HCT116 (cell line): ENCODE measurements around the gene ENOSF1. TPM values are rescaled to one million over a fixed set of nuclear protein-coding genes. Genes with fewer than 3 reads are reported as not detected.

Source experiments
- ATAC-seq: fragments of 200-7000 bp; cut with Tn5 transposase; 2 replicates; pipeline ENCODE4 v1.9.1; 2020; ENCODE audit warnings: mild to moderate bottlenecking, moderate library complexity
- BruUV-seq: library from RNA; stranded (reverse); fragments of 400-500 nt; replicated peaks from 2 replicates; lab custom pipeline; 2021; lab: Mats Ljungman, UMichigan
- CTCF ChIA-PET: fragments of 300-600 bp; sonication (Branson Sonifier 250); formaldehyde crosslinking; loops from one replicate; lab custom pipeline; 2021; ENCODE audit warnings: antibody characterized with exemption; lab: Charles Lee
- POLR2A ChIA-PET: fragments of 300-600, 350-600 bp; sonication (Branson Sonifier 250); formaldehyde crosslinking; loops from one replicate; lab custom pipeline; 2021; ENCODE audit warnings: antibody characterized with exemption; lab: Charles Lee
- RAD21 ChIA-PET, 2 experiments: fragments of 300-600 bp; sonication (Branson Sonifier 250); formaldehyde crosslinking; loops; one replicate each; lab custom pipeline; 2023; ENCODE audit warnings: low total read pairs in 2 of 2; ENCODE audit not compliant: uncharacterized antibody in 2 of 2, unreplicated experiment in 2 of 2, low non-redundant PET in 1 of 2; lab: Charles Lee
- DNase-seq: peaks from one replicate; pipeline ENCODE4 v3.0.0-alpha.2; 2010; ENCODE audit warnings: low read depth, low spot score
- H2AFZ ChIP-seq: fragments of 200-600 bp; shearing (Covaris generic), sonication (generic); 2 replicates; pipeline ENCODE4 v1.6.1; 2017; ENCODE audit warnings: low read depth, mixed run types, mixed read lengths, antibody characterized with exemption, low read length; ENCODE audit not compliant: poor library complexity, severe bottlenecking
- H3K27ac ChIP-seq: 2 replicates; pipeline ENCODE4 v1.5.1; 2012; ENCODE audit warnings: low read depth, low read length
- H3K27me3 ChIP-seq: fragments of 200-600 bp; sonication (generic); 2 replicates; pipeline ENCODE4 v1.6.1; 2016; ENCODE audit warnings: mixed run types, low read length, mixed read lengths; ENCODE audit not compliant: insufficient read depth
- H3K36me3 ChIP-seq, 2 experiments: fragments of 200-500 bp in 1 of 2; fragments of 200-600 bp in 1 of 2; sonication (Bioruptor generic) in 1 of 2; sonication (generic) in 1 of 2; 2 replicates each; pipeline versions ENCODE4 v1.5.1 to v1.6.1; 2014 to 2016; ENCODE audit warnings: low read length in 2 of 2, inconsistent platforms in 1 of 2, mixed read lengths in 1 of 2, mixed run types in 1 of 2; ENCODE audit not compliant: insufficient read depth in 2 of 2, control insufficient read depth in 1 of 2
- H3K4me1 ChIP-seq, 2 experiments: fragments of 200-600 bp in 1 of 2; sonication (generic) in 1 of 2; 2 replicates each; pipeline versions ENCODE4 v1.5.1 to v1.6.1; 2012 to 2017; ENCODE audit warnings: low read length in 2 of 2, inconsistent platforms in 1 of 2, mild to moderate bottlenecking in 1 of 2, mixed read lengths in 1 of 2, mixed run types in 1 of 2, moderate library complexity in 1 of 2; ENCODE audit not compliant: insufficient read depth in 2 of 2, control insufficient read depth in 1 of 2
- H3K4me2 ChIP-seq: fragments of 200-600 bp; sonication (generic); 2 replicates; pipeline ENCODE4 v1.6.1; 2017; ENCODE audit warnings: mixed run types, low read length, mixed read lengths
- H3K4me3 ChIP-seq, 2 experiments: fragments of 200-600 bp in 1 of 2; sonication (generic) in 1 of 2; replicated peaks in 1 of 2; 2 replicates each; pipeline ENCODE4 v1.5.1; 2011 to 2016; ENCODE audit warnings: low read length in 2 of 2, control low read depth in 1 of 2, low read depth in 1 of 2, mild to moderate bottlenecking in 1 of 2, mixed read lengths in 1 of 2, mixed run types in 1 of 2
- H3K79me2 ChIP-seq: fragments of 200-600 bp; sonication (generic); 2 replicates; pipeline ENCODE4 v1.6.1; 2017; ENCODE audit warnings: mild to moderate bottlenecking, mixed run types, low read length, moderate library complexity, mixed read lengths; ENCODE audit not compliant: insufficient read depth
- H3K9ac ChIP-seq: fragments of 200-600 bp; sonication (generic); 2 replicates; pipeline ENCODE4 v1.6.1; 2016; ENCODE audit warnings: low read length, mixed read lengths
- H3K9me2 ChIP-seq: fragments of 200-600 bp; sonication (generic), shearing (Covaris generic); 2 replicates; pipeline ENCODE4 v1.6.1; 2017; ENCODE audit warnings: mixed run types, mild to moderate bottlenecking, moderate library complexity; ENCODE audit not compliant: insufficient read depth
- H3K9me3 ChIP-seq, 2 experiments: fragments of 200-500 bp in 1 of 2; fragments of 200-600 bp in 1 of 2; sonication (Bioruptor generic) in 1 of 2; sonication (generic) in 1 of 2; 2 replicates each; pipeline ENCODE4 v1.6.1; 2014 to 2017; ENCODE audit warnings: low read length in 2 of 2, mixed read lengths in 2 of 2, inconsistent platforms in 1 of 2, low read depth in 1 of 2, mild to moderate bottlenecking in 1 of 2, mixed run types in 1 of 2, moderate library complexity in 1 of 2; ENCODE audit not compliant: control insufficient read depth in 1 of 2, insufficient read depth in 1 of 2
- H4K20me1 ChIP-seq: fragments of 200-600 bp; sonication (generic), shearing (Covaris generic); 2 replicates; pipeline ENCODE4 v1.6.1; 2017; ENCODE audit warnings: mixed run types, mild to moderate bottlenecking, moderate library complexity; ENCODE audit not compliant: insufficient read depth
- ATF3 ChIP-seq: IDR thresholded peaks from 2 replicates; pipeline ENCODE4 v1.6.1; 2012
- CBX3 ChIP-seq: IDR thresholded peaks from 2 replicates; pipeline ENCODE4 v1.6.1; 2012; ENCODE audit warnings: low read depth
- CEBPB ChIP-seq: IDR thresholded peaks from 2 replicates; pipeline ENCODE4 v1.6.1; 2012; ENCODE audit warnings: low read depth
- ELF1 ChIP-seq: IDR thresholded peaks from 2 replicates; pipeline ENCODE4 v1.6.1; 2012; ENCODE audit warnings: low read depth, borderline replicate concordance
- JUND ChIP-seq: IDR thresholded peaks from 2 replicates; pipeline ENCODE4 v1.6.1; 2012
- POLR2AphosphoS5 ChIP-seq: IDR thresholded peaks from 2 replicates; pipeline ENCODE4 v1.6.1; 2011; ENCODE audit warnings: mild to moderate bottlenecking, low read depth, low read length, moderate library complexity
- RAD21 ChIP-seq: IDR thresholded peaks from 2 replicates; pipeline ENCODE4 v1.6.1; 2012; ENCODE audit warnings: low read depth, mild to moderate bottlenecking
- YY1 ChIP-seq: IDR thresholded peaks from 2 replicates; pipeline ENCODE4 v1.6.1; 2011; ENCODE audit warnings: low read length, low read depth, moderate library complexity, mild to moderate bottlenecking; ENCODE audit not compliant: insufficient replicate concordance; ENCODE audit errors: extremely low read depth
- ZFX ChIP-seq: fragments of 450-650 bp; IDR thresholded peaks from 2 replicates; pipeline ENCODE4 v1.6.1; 2017
- ZNF274 ChIP-seq: fragments of 200-500 bp; sonication (Bioruptor generic); IDR thresholded peaks from 2 replicates; pipeline ENCODE4 v1.6.1; 2014; ENCODE audit warnings: mild to moderate bottlenecking, low read depth, low read length, inconsistent platforms
- intact Hi-C: fragments of 100-400 bp; cut with micrococcal nuclease; formaldehyde crosslinking; loops from 2 replicates; pipeline ENCODE4 v1.10.0; 2022
- total RNA-seq: library from RNA; stranded (reverse); gene quantifications from one replicate; pipeline ENCODE4 v1.2.1, GENCODE V29; 2021; ENCODE audit not compliant: unreplicated experiment
- TF ChIP-seq, protein P1 (sequence below), 3 experiments: fragments of 200-600 bp in 1 of 3; sonication (generic) in 1 of 3; IDR thresholded peaks in 2 of 3; conservative IDR thresholded peaks in 1 of 3; 2 replicates each; pipeline ENCODE4 v1.5.1; 2012 to 2017; ENCODE audit warnings: low read depth in 2 of 3, low read length in 2 of 3, antibody characterized with exemption in 1 of 3, borderline replicate concordance in 1 of 3, control low read depth in 1 of 3, mild to moderate bottlenecking in 1 of 3, mixed read lengths in 1 of 3, mixed run types in 1 of 3, moderate library complexity in 1 of 3; ENCODE audit not compliant: insufficient read depth in 1 of 3

Gene ENOSF1
- total RNA-seq, 1 experiment from 2014 or later: 90.0 TPM

DNA sequence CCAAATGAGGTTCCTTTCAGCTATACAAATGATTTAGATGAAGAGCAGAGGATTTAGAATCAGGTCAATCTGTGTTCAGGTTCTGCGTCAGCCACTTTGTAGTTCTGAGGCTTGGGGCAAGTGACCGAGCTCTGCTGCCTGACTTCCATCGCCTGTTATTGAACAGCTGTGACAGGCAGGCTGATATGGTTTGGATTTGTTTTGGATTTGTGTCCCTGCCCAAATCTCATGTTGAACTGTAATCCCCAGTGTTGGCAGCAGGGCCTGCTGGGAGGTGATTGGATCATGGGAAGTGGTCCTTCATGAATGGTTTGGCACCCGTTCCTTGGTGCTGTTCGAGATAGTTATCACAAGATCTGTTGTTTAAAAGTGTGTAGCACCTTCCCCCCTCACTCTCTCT is 36.4 kb downstream of the ENOSF1 start (continued):
- TF ChIP-seq YY1 (no peak), ELF1 (no peak), RAD21 (no peak), ZNF274 (no peak), CEBPB (no peak), CBX3 (no peak), ATF3 (no peak), ZFX (no peak), JUND (no peak)
- TF ChIP-seq, protein P1, sequence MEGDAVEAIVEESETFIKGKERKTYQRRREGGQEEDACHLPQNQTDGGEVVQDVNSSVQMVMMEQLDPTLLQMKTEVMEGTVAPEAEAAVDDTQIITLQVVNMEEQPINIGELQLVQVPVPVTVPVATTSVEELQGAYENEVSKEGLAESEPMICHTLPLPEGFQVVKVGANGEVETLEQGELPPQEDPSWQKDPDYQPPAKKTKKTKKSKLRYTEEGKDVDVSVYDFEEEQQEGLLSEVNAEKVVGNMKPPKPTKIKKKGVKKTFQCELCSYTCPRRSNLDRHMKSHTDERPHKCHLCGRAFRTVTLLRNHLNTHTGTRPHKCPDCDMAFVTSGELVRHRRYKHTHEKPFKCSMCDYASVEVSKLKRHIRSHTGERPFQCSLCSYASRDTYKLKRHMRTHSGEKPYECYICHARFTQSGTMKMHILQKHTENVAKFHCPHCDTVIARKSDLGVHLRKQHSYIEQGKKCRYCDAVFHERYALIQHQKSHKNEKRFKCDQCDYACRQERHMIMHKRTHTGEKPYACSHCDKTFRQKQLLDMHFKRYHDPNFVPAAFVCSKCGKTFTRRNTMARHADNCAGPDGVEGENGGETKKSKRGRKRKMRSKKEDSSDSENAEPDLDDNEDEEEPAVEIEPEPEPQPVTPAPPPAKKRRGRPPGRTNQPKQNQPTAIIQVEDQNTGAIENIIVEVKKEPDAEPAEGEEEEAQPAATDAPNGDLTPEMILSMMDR (IDR thresholded peaks at IDR 0.05 in 2 of 3, conservative IDR thresholded peaks at IDR 0.05 in 1 of 3; ENCODE audit: borderline replicate concordance in 1 of 3, insufficient read depth in 1 of 3, low read depth in 2 of 3, low read length in 2 of 3): no peak
- TF ChIP-seq, all 23 proteins: peak for 0

DNA sequence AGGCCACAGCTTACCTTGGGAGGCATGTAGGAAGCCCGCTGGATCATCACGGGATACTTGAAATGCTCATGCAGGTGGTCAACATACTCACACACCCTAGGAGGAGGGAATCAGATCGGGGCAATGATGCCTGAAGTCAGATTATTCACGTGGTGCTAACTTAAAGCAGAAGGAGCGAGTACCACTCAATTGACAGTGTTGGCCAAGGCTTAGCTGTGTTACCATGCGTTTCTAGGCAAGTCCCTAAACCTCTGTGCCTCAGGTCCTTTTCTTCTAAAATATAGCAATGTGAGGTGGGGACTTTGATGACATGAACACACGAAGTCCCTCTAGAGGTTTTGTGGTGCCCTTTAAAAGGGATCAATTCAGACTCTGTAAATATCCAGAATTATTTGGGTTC is 37.1 kb downstream of the ENOSF1 start:
- no peaks in the 10 kb centered on the region for H3K4me1 ChIP-seq
- no peak overlapping the region for H3K4me2 ChIP-seq
- RAD21 ChIA-PET: no interaction called here
- TF ChIP-seq POLR2AphosphoS5 (0 out of 2 replicates have a peak, but pooled peaks have one; percentile 37), ZNF274 (no peak)
- TF ChIP-seq, all 23 proteins: peak for 1
- no peaks in the 10 kb centered on the region for H3K9me3 ChIP-seq
- H3K27me3 ChIP-seq: no peaks in the 10 kb centered on the region
- no peak overlapping the region for H2AFZ ChIP-seq
- ChIA-PET CTCF (no interaction called here), POLR2A (no interaction called here)
- H3K79me2 ChIP-seq: peaks cover 12% of the 10 kb centered on the region; the same call in 1 of the 2 replicates
- ATAC-seq (no peak), DNase-seq (no peak)
- H3K9ac ChIP-seq: no peak overlapping the region
- no peak overlapping the region for H3K27ac ChIP-seq
- no peaks in the 10 kb centered on the region for H3K9me2 ChIP-seq
- BruUV-seq: no TSS peak
- peaks cover 43 to 46% of the 10 kb centered on the region in 2 experiments for H3K36me3 ChIP-seq
- no peak overlapping the region for H3K4me3 ChIP-seq
- no peaks in the 10 kb centered on the region for H4K20me1 ChIP-seq
- intact Hi-C loops: no loop called here
